ENCODE results near the gene KHDRBS2. TPM values are rescaled to one million over a fixed set of nuclear protein-coding genes. Genes with fewer than 3 reads are reported as not detected.

KHDRBS2 gene
- total RNA-seq, 1 donor from 2014 or later, result not detected

GRCh38 chr6:61745994-61746393, 540.0 kb downstream of the KHDRBS2 start:
- no peak overlapping the region for H3K4me3 Mint-ChIP-seq
- H3K9me3 Mint-ChIP-seq, result peaks cover 39% of the 10 kb centered on the region
- intact Hi-C loops (cut with micrococcal nuclease), result no loop called here
- no peaks in the 10 kb centered on the region for H3K27me3 Mint-ChIP-seq (ENCODE audit: insufficient read depth)
- no peaks in the 10 kb centered on the region for H3K4me1 Mint-ChIP-seq (ENCODE audit: low read depth)
- H3K27ac Mint-ChIP-seq, result no peak overlapping the region
- H3K36me3 Mint-ChIP-seq (ENCODE audit: low read depth), result no peaks in the 10 kb centered on the region
- no peak for DNase-seq (ENCODE audit: low spot score)

- intact Hi-C loops (cut with micrococcal nuclease), result no loop called here
- no peaks in the 10 kb centered on the region for H3K36me3 Mint-ChIP-seq (ENCODE audit: low read depth)
- H3K27me3 Mint-ChIP-seq (ENCODE audit: insufficient read depth), result no peaks in the 10 kb centered on the region
- H3K4me3 Mint-ChIP-seq, result no peak overlapping the region
- peaks cover 11% of the 10 kb centered on the region for H3K9me3 Mint-ChIP-seq
- no peak for DNase-seq (ENCODE audit: low spot score)
- H3K4me1 Mint-ChIP-seq (ENCODE audit: low read depth), result no peaks in the 10 kb centered on the region
- no peak overlapping the region for H3K27ac Mint-ChIP-seq
These were observed 574.2 kb downstream of the KHDRBS2 start for GRCh38 chr6:61711849-61712248.

- Mint-ChIP-seq H3K27me3 (ENCODE audit: insufficient read depth) (no peaks in the 10 kb centered on the region), H3K4me3 (no peak overlapping the region), H3K27ac (no peak overlapping the region), H3K4me1 (ENCODE audit: low read depth) (no peaks in the 10 kb centered on the region), H3K36me3 (ENCODE audit: low read depth) (no peaks in the 10 kb centered on the region), H3K9me3 (peaks cover 19% of the 10 kb centered on the region)
- intact Hi-C loops (cut with micrococcal nuclease), result no loop called here
- DNase-seq (ENCODE audit: low spot score), result no peak
These were observed 597.9 kb downstream of the KHDRBS2 start for GRCh38 chr6:61688165-61688564.

GRCh38 chr6:61682562-61682961, 603.5 kb downstream of the KHDRBS2 start:
- intact Hi-C loops (cut with micrococcal nuclease), result no loop called here
- Mint-ChIP-seq H3K9me3 (peaks cover 16% of the 10 kb centered on the region), H3K27me3 (ENCODE audit: insufficient read depth) (no peaks in the 10 kb centered on the region), H3K27ac (no peak overlapping the region), H3K36me3 (ENCODE audit: low read depth) (no peaks in the 10 kb centered on the region), H3K4me3 (no peak overlapping the region), H3K4me1 (ENCODE audit: low read depth) (no peaks in the 10 kb centered on the region)
- no peak for DNase-seq (ENCODE audit: low spot score)

GRCh38 chr6:61679625-61680024, 606.4 kb downstream of the KHDRBS2 start:
- H3K27ac Mint-ChIP-seq, result no peak overlapping the region
- intact Hi-C loops (cut with micrococcal nuclease), result no loop called here
- no peaks in the 10 kb centered on the region for H3K27me3 Mint-ChIP-seq (ENCODE audit: insufficient read depth)
- H3K36me3 Mint-ChIP-seq (ENCODE audit: low read depth), result no peaks in the 10 kb centered on the region
- no peaks in the 10 kb centered on the region for H3K4me1 Mint-ChIP-seq (ENCODE audit: low read depth)
- H3K4me3 Mint-ChIP-seq, result no peak overlapping the region
- no peak for DNase-seq (ENCODE audit: low spot score)
- H3K9me3 Mint-ChIP-seq, result peaks cover 11% of the 10 kb centered on the region

GRCh38 chr6:61675734-61676133, 610.3 kb downstream of the KHDRBS2 start:
- DNase-seq (ENCODE audit: low spot score), result no peak
- peaks cover 6% of the 10 kb centered on the region for H3K9me3 Mint-ChIP-seq
- intact Hi-C loops (cut with micrococcal nuclease), result no loop called here
- no peaks in the 10 kb centered on the region for H3K36me3 Mint-ChIP-seq (ENCODE audit: low read depth)
- H3K4me3 Mint-ChIP-seq, result no peak overlapping the region
- H3K27me3 Mint-ChIP-seq (ENCODE audit: insufficient read depth), result no peaks in the 10 kb centered on the region
- no peak overlapping the region for H3K27ac Mint-ChIP-seq
- H3K4me1 Mint-ChIP-seq (ENCODE audit: low read depth), result no peaks in the 10 kb centered on the region

- Mint-ChIP-seq H3K27ac (no peak overlapping the region), H3K9me3 (peaks cover 25% of the 10 kb centered on the region), H3K4me1 (ENCODE audit: low read depth) (no peaks in the 10 kb centered on the region), H3K27me3 (ENCODE audit: insufficient read depth) (no peaks in the 10 kb centered on the region), H3K36me3 (ENCODE audit: low read depth) (no peaks in the 10 kb centered on the region), H3K4me3 (no peak overlapping the region)
- intact Hi-C loops (cut with micrococcal nuclease), result no loop called here
- DNase-seq (ENCODE audit: low spot score), result no peak
These were observed 636.2 kb downstream of the KHDRBS2 start for GRCh38 chr6:61649845-61650244.

GRCh38 chr6:61640463-61640862, 645.6 kb downstream of the KHDRBS2 start:
- DNase-seq (ENCODE audit: low spot score), result no peak
- intact Hi-C loops (cut with micrococcal nuclease), result no loop called here
- Mint-ChIP-seq H3K4me3 (no peak overlapping the region), H3K9me3 (peaks cover 25% of the 10 kb centered on the region), H3K36me3 (ENCODE audit: low read depth) (no peaks in the 10 kb centered on the region), H3K27me3 (ENCODE audit: insufficient read depth) (no peaks in the 10 kb centered on the region), H3K4me1 (ENCODE audit: low read depth) (no peaks in the 10 kb centered on the region), H3K27ac (no peak overlapping the region)

All from activated T-helper 1 cell treated with anti-CD3 and anti-CD28 coated beads, Interleukin-12 subunit alpha, Interleukin-12 subunit beta, Interleukin-2, Interleukin-4 antibody, amounts not matched to agents 30 ng/mL and 10 ng/mL and 1 ng/mL, durations not matched to agents 14 hours and 24 hours and 36 hours (primary cell).